HG02870 (cell line): Measurements from ENCODE around the gene ATF7.
A peak's percentile ranks its signal among the peaks of the same experiment; 100 is the strongest.
"Not testable (repeated sequence)": the region's sequence is repeated elsewhere in the genome, so short reads cannot be mapped to it uniquely, and the experiment has no call there.

Experiments used
- ATAC-seq: cut with Tn5 transposase; IDR thresholded peaks from one replicate; pipeline ENCODE4 v1.9.1; 2021; ENCODE audit warnings: mild to moderate bottlenecking, moderate library complexity; ENCODE audit not compliant: unreplicated experiment

ATF7 gene

GRCh38 chr12:53631721-53632120 lies 5.5 kb upstream of the ATF7 start:
- ATAC-seq = no peak

- ATAC-seq = no peak
Observed at GRCh38 chr12:53627919-53628318, 1.7 kb upstream of the ATF7 start.

GRCh38 chr12:53626702-53627169 lies 554 bp upstream of the ATF7 start:
- peak; percentile 3 for ATAC-seq

GRCh38 chr12:53625373-53625945 lies 723 bp downstream of the ATF7 start:
- no peak for ATAC-seq

GRCh38 chr12:53624956-53625355 lies 1.2 kb downstream of the ATF7 start:
- no peak for ATAC-seq

- ATAC-seq = no peak
Observed at GRCh38 chr12:53624458-53624857, 1.7 kb downstream of the ATF7 start.

- ATAC-seq = no peak
Observed at GRCh38 chr12:53623548-53624385, 2.4 kb downstream of the ATF7 start.

GRCh38 chr12:53622724-53623123 lies 3.5 kb downstream of the ATF7 start:
- no peak for ATAC-seq

GRCh38 chr12:53618275-53618674 lies 7.9 kb downstream of the ATF7 start:
- ATAC-seq = no peak

- no peak for ATAC-seq
Observed at GRCh38 chr12:53617700-53618099, 8.5 kb downstream of the ATF7 start.

- ATAC-seq = no peak
Observed at GRCh38 chr12:53616950-53617349, 9.2 kb downstream of the ATF7 start.

- ATAC-seq = no peak
Observed at GRCh38 chr12:53613821-53614220, 12.4 kb downstream of the ATF7 start.

GRCh38 chr12:53612978-53613377 lies 13.2 kb downstream of the ATF7 start:
- no peak for ATAC-seq

- ATAC-seq = no peak
Observed at GRCh38 chr12:53611304-53611703, 14.9 kb downstream of the ATF7 start.

- ATAC-seq = not testable (repeated sequence)
Observed at GRCh38 chr12:53606688-53607087, 19.5 kb downstream of the ATF7 start.

GRCh38 chr12:53604581-53604980 lies 21.6 kb downstream of the ATF7 start:
- no peak for ATAC-seq

- ATAC-seq = no peak
Observed at GRCh38 chr12:53603804-53604203, 22.4 kb downstream of the ATF7 start.

GRCh38 chr12:53603196-53603595 lies 23.0 kb downstream of the ATF7 start:
- ATAC-seq = no peak

- no peak for ATAC-seq
Observed at GRCh38 chr12:53602176-53602864, 23.9 kb downstream of the ATF7 start.

- no peak for ATAC-seq
Observed at GRCh38 chr12:53601296-53601847, 24.8 kb downstream of the ATF7 start.

GRCh38 chr12:53600490-53601295 lies 25.5 kb downstream of the ATF7 start:
- ATAC-seq = no peak
